HCT116 (cell line): ENCODE data around the gene INSYN2A. TPM values are rescaled to one million over a fixed set of nuclear protein-coding genes. Genes with fewer than 3 reads are reported as not detected.

ENCODE experiments used
- ATAC-seq: fragments of 200-7000 bp; cut with Tn5 transposase; 2 replicates; pipeline ENCODE4 v1.9.1; 2020; ENCODE audit warnings: mild to moderate bottlenecking, moderate library complexity
- BruUV-seq: library from RNA; stranded (reverse); fragments of 400-500 nt; replicated peaks from 2 replicates; lab custom pipeline; 2021; lab: Mats Ljungman, UMichigan
- CTCF ChIA-PET: fragments of 300-600 bp; sonication (Branson Sonifier 250); formaldehyde crosslinking; loops from one replicate; lab custom pipeline; 2021; ENCODE audit warnings: antibody characterized with exemption; lab: Charles Lee
- POLR2A ChIA-PET: fragments of 300-600, 350-600 bp; sonication (Branson Sonifier 250); formaldehyde crosslinking; loops from one replicate; lab custom pipeline; 2021; ENCODE audit warnings: antibody characterized with exemption; lab: Charles Lee
- RAD21 ChIA-PET, 2 experiments: fragments of 300-600 bp; sonication (Branson Sonifier 250); formaldehyde crosslinking; loops; one replicate each; lab custom pipeline; 2023; ENCODE audit warnings: low total read pairs in 2 of 2; ENCODE audit not compliant: uncharacterized antibody in 2 of 2, unreplicated experiment in 2 of 2, low non-redundant PET in 1 of 2; lab: Charles Lee
- DNase-seq: peaks from one replicate; pipeline ENCODE4 v3.0.0-alpha.2; 2010; ENCODE audit warnings: low read depth, low spot score
- H2AFZ ChIP-seq: fragments of 200-600 bp; shearing (Covaris generic), sonication (generic); 2 replicates; pipeline ENCODE4 v1.6.1; 2017; ENCODE audit warnings: low read depth, mixed run types, mixed read lengths, antibody characterized with exemption, low read length; ENCODE audit not compliant: poor library complexity, severe bottlenecking
- H3K27ac ChIP-seq: 2 replicates; pipeline ENCODE4 v1.5.1; 2012; ENCODE audit warnings: low read depth, low read length
- H3K27me3 ChIP-seq: fragments of 200-600 bp; sonication (generic); 2 replicates; pipeline ENCODE4 v1.6.1; 2016; ENCODE audit warnings: mixed run types, low read length, mixed read lengths; ENCODE audit not compliant: insufficient read depth
- H3K36me3 ChIP-seq, 2 experiments: fragments of 200-500 bp in 1 of 2; fragments of 200-600 bp in 1 of 2; sonication (Bioruptor generic) in 1 of 2; sonication (generic) in 1 of 2; 2 replicates each; pipeline versions ENCODE4 v1.5.1 to v1.6.1; 2014 to 2016; ENCODE audit warnings: low read length in 2 of 2, inconsistent platforms in 1 of 2, mixed read lengths in 1 of 2, mixed run types in 1 of 2; ENCODE audit not compliant: insufficient read depth in 2 of 2, control insufficient read depth in 1 of 2
- H3K4me1 ChIP-seq, 2 experiments: fragments of 200-600 bp in 1 of 2; sonication (generic) in 1 of 2; 2 replicates each; pipeline versions ENCODE4 v1.5.1 to v1.6.1; 2012 to 2017; ENCODE audit warnings: low read length in 2 of 2, inconsistent platforms in 1 of 2, mild to moderate bottlenecking in 1 of 2, mixed read lengths in 1 of 2, mixed run types in 1 of 2, moderate library complexity in 1 of 2; ENCODE audit not compliant: insufficient read depth in 2 of 2, control insufficient read depth in 1 of 2
- H3K4me2 ChIP-seq: fragments of 200-600 bp; sonication (generic); 2 replicates; pipeline ENCODE4 v1.6.1; 2017; ENCODE audit warnings: mixed run types, low read length, mixed read lengths
- H3K4me3 ChIP-seq, 2 experiments: fragments of 200-600 bp in 1 of 2; sonication (generic) in 1 of 2; replicated peaks in 1 of 2; 2 replicates each; pipeline ENCODE4 v1.5.1; 2011 to 2016; ENCODE audit warnings: low read length in 2 of 2, control low read depth in 1 of 2, low read depth in 1 of 2, mild to moderate bottlenecking in 1 of 2, mixed read lengths in 1 of 2, mixed run types in 1 of 2
- H3K79me2 ChIP-seq: fragments of 200-600 bp; sonication (generic); 2 replicates; pipeline ENCODE4 v1.6.1; 2017; ENCODE audit warnings: mild to moderate bottlenecking, mixed run types, low read length, moderate library complexity, mixed read lengths; ENCODE audit not compliant: insufficient read depth
- H3K9ac ChIP-seq: fragments of 200-600 bp; sonication (generic); 2 replicates; pipeline ENCODE4 v1.6.1; 2016; ENCODE audit warnings: low read length, mixed read lengths
- H3K9me2 ChIP-seq: fragments of 200-600 bp; sonication (generic), shearing (Covaris generic); 2 replicates; pipeline ENCODE4 v1.6.1; 2017; ENCODE audit warnings: mixed run types, mild to moderate bottlenecking, moderate library complexity; ENCODE audit not compliant: insufficient read depth
- H3K9me3 ChIP-seq, 2 experiments: fragments of 200-500 bp in 1 of 2; fragments of 200-600 bp in 1 of 2; sonication (Bioruptor generic) in 1 of 2; sonication (generic) in 1 of 2; 2 replicates each; pipeline ENCODE4 v1.6.1; 2014 to 2017; ENCODE audit warnings: low read length in 2 of 2, mixed read lengths in 2 of 2, inconsistent platforms in 1 of 2, low read depth in 1 of 2, mild to moderate bottlenecking in 1 of 2, mixed run types in 1 of 2, moderate library complexity in 1 of 2; ENCODE audit not compliant: control insufficient read depth in 1 of 2, insufficient read depth in 1 of 2
- H4K20me1 ChIP-seq: fragments of 200-600 bp; sonication (generic), shearing (Covaris generic); 2 replicates; pipeline ENCODE4 v1.6.1; 2017; ENCODE audit warnings: mixed run types, mild to moderate bottlenecking, moderate library complexity; ENCODE audit not compliant: insufficient read depth
- EZH2phosphoT487 ChIP-seq: fragments of 200-600 bp; IDR thresholded peaks from 2 replicates; pipeline ENCODE4 v1.6.1; 2018; ENCODE audit warnings: antibody characterized with exemption, borderline replicate concordance
- RAD21 ChIP-seq: IDR thresholded peaks from 2 replicates; pipeline ENCODE4 v1.6.1; 2012; ENCODE audit warnings: low read depth, mild to moderate bottlenecking
- SP1 ChIP-seq: IDR thresholded peaks from 2 replicates; pipeline ENCODE4 v1.6.1; 2012; ENCODE audit warnings: low read depth
- TCF7L2 ChIP-seq: IDR thresholded peaks from 2 replicates; pipeline ENCODE4 v1.7.0; 2011; ENCODE audit warnings: borderline replicate concordance, inconsistent platforms; ENCODE audit not compliant: insufficient read depth, insufficient read length; ENCODE audit errors: extremely low read depth
- YY1 ChIP-seq: IDR thresholded peaks from 2 replicates; pipeline ENCODE4 v1.6.1; 2011; ENCODE audit warnings: low read length, low read depth, moderate library complexity, mild to moderate bottlenecking; ENCODE audit not compliant: insufficient replicate concordance; ENCODE audit errors: extremely low read depth
- intact Hi-C: fragments of 100-400 bp; cut with micrococcal nuclease; formaldehyde crosslinking; loops from 2 replicates; pipeline ENCODE4 v1.10.0; 2022
- total RNA-seq: library from RNA; stranded (reverse); gene quantifications from one replicate; pipeline ENCODE4 v1.2.1, GENCODE V29; 2021; ENCODE audit not compliant: unreplicated experiment
- TF ChIP-seq, protein P1 (sequence below), 3 experiments: fragments of 200-600 bp in 1 of 3; sonication (generic) in 1 of 3; IDR thresholded peaks in 2 of 3; conservative IDR thresholded peaks in 1 of 3; 2 replicates each; pipeline ENCODE4 v1.5.1; 2012 to 2017; ENCODE audit warnings: low read depth in 2 of 3, low read length in 2 of 3, antibody characterized with exemption in 1 of 3, borderline replicate concordance in 1 of 3, control low read depth in 1 of 3, mild to moderate bottlenecking in 1 of 3, mixed read lengths in 1 of 3, mixed run types in 1 of 3, moderate library complexity in 1 of 3; ENCODE audit not compliant: insufficient read depth in 1 of 3

Gene INSYN2A
- total RNA-seq, 1 experiment from 2014 or later, result not detected

DNA sequence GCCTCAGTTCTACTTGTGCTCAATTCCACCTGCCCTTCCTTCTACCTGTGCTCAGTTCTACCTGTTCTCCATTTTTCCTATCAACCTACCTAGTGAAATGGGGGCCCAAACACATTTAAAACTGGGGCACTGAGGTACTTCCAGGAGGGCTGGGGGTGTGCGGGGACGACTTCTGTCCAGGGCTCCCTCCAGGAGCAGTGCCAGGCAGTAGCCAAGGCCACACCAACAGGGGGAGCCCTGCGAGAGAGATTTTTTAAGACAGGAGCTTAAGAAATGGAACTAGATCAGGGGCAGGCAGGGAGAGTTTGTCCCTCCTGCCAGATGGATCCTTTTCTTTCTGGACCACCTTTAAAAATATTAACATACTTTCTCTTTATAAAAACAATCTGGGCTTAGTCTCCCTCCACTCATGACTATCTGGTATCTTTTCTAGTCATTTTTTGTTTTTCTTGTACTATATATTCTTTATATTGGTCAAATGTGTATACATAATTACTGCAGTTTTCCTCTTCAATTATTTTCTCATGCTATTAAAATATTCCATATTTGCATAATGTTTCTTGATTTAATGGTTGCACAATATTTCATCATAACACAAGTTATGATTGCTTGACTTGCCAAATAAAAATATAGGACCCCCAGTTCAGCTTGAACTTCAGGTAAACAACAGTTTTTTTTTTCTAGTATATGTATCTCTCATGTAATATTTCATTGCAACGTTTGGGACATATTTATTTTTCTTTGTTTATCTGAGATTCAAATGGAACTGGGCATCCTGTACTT lies 47.3 kb upstream of the INSYN2A start:
- ChIA-PET POLR2A (no interaction called here), CTCF (interaction anchor here (0.6 to 1.5 kb wide), 10 partner anchors 10 to 610 kb away, joined by 3 to 11 read pairs (median 4); no protein-coding TSS in a partner anchor), RAD21 (no interaction called here)
- no TSS peak for BruUV-seq
- TF ChIP-seq SP1, result no peak
- TF ChIP-seq, protein P1, sequence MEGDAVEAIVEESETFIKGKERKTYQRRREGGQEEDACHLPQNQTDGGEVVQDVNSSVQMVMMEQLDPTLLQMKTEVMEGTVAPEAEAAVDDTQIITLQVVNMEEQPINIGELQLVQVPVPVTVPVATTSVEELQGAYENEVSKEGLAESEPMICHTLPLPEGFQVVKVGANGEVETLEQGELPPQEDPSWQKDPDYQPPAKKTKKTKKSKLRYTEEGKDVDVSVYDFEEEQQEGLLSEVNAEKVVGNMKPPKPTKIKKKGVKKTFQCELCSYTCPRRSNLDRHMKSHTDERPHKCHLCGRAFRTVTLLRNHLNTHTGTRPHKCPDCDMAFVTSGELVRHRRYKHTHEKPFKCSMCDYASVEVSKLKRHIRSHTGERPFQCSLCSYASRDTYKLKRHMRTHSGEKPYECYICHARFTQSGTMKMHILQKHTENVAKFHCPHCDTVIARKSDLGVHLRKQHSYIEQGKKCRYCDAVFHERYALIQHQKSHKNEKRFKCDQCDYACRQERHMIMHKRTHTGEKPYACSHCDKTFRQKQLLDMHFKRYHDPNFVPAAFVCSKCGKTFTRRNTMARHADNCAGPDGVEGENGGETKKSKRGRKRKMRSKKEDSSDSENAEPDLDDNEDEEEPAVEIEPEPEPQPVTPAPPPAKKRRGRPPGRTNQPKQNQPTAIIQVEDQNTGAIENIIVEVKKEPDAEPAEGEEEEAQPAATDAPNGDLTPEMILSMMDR (IDR thresholded peaks at IDR 0.05 in 2 of 3, conservative IDR thresholded peaks at IDR 0.05 in 1 of 3; ENCODE audit: borderline replicate concordance in 1 of 3, insufficient read depth in 1 of 3, low read depth in 2 of 3, low read length in 2 of 3), result peak; percentile 55 to 96 (median 89); a peak in 5 of 6 replicates
- TF ChIP-seq RAD21, result peak; percentile 57
- TF ChIP-seq TCF7L2, result no peak
- peak; percentile 8 for TF ChIP-seq YY1
- TF ChIP-seq EZH2phosphoT487, result no peak
- Histone ChIP-seq H3K4me3 (no peak overlapping the region), H3K27me3 (no peaks in the 10 kb centered on the region), H3K79me2 (no peaks in the 10 kb centered on the region), H3K9ac (no peak overlapping the region), H3K27ac (no peak overlapping the region), H3K9me3 (no peaks in the 10 kb centered on the region), H3K4me1 (no peaks in the 10 kb centered on the region), H3K9me2 (no peaks in the 10 kb centered on the region), H3K4me2 (no peak overlapping the region), H3K36me3 (no peaks in the 10 kb centered on the region), H4K20me1 (no peaks in the 10 kb centered on the region), H2AFZ (no peak overlapping the region)
- peak; percentile 98 for ATAC-seq
- intact Hi-C loops, result loop anchor here (5.0 to 10.0 kb wide), 3 partner anchors 114 to 611 kb away; no protein-coding TSS in a partner anchor
- DNase-seq, result peak; percentile 39
